ENCODE data around the gene TKTL2. TPM values are rescaled to one million over a fixed set of nuclear protein-coding genes. Genes with fewer than 3 reads are reported as not detected.
"Not testable (repeated sequence)": the region's sequence is repeated elsewhere in the genome, so short reads cannot be mapped to it uniquely, and the experiment has no call there.

The TKTL2 gene
- total RNA-seq, 1 donor from 2014 or later = not detected

DNA sequence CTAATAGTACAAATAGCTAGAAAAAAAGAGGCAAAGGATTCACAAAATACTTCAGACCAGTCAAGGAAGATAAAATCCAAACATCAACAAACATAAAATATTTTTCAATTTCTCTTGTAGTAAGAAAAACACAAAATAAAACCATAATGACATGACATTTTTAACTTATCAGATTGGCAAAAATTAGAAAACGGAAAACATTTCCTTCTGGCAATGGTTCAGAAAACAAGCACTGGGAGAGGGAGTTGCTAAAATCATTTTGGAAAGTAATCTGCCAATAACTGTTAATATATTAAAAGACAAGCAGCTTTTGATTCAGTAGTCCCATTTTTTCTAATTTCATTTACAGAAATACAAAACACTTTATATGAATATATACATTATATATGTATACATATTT, 26.1 kb downstream of the TKTL2 start:
- Mint-ChIP-seq H3K9me3 (ENCODE audit: low read depth) (no peaks in the 10 kb centered on the region), H3K27me3 (ENCODE audit: low read depth) (peaks cover 25% of the 10 kb centered on the region), H3K27ac (ENCODE audit: unreplicated experiment) (no peak overlapping the region), H3K4me1 (ENCODE audit: low read depth) (no peaks in the 10 kb centered on the region), H3K4me3 (ENCODE audit: unreplicated experiment) (no peak overlapping the region), H3K36me3 (ENCODE audit: low read depth) (no peaks in the 10 kb centered on the region)
- no peak for TF ChIP-seq CTCF (IDR thresholded peaks at IDR 0.05)
- DNase-seq (ENCODE audit: low spot score) = no peak

GRCh38 chr4:163447023-163447422, 26.5 kb downstream of the TKTL2 start:
- peaks cover 21% of the 10 kb centered on the region for H3K27me3 Mint-ChIP-seq (ENCODE audit: low read depth)
- H3K9me3 Mint-ChIP-seq (ENCODE audit: low read depth); H3K4me3 Mint-ChIP-seq (ENCODE audit: unreplicated experiment): not testable (repeated sequence)

GRCh38 chr4:163440040-163440439, 33.5 kb downstream of the TKTL2 start:
- TF ChIP-seq CTCF (IDR thresholded peaks at IDR 0.05) = no peak
- Mint-ChIP-seq H3K4me3 (ENCODE audit: unreplicated experiment) (no peak overlapping the region), H3K27ac (ENCODE audit: unreplicated experiment) (no peak overlapping the region), H3K9me3 (ENCODE audit: low read depth) (no peaks in the 10 kb centered on the region), H3K36me3 (ENCODE audit: low read depth) (no peaks in the 10 kb centered on the region), H3K4me1 (ENCODE audit: low read depth) (no peaks in the 10 kb centered on the region), H3K27me3 (ENCODE audit: low read depth) (peaks cover 27% of the 10 kb centered on the region)
- no peak for DNase-seq (ENCODE audit: low spot score)

More at GRCh38 chr4:163447023-163447422, 26.5 kb downstream of the TKTL2 start:
- not testable (repeated sequence) for DNase-seq (ENCODE audit: low spot score); H3K4me1 Mint-ChIP-seq (ENCODE audit: low read depth); H3K36me3 Mint-ChIP-seq (ENCODE audit: low read depth); H3K27ac Mint-ChIP-seq (ENCODE audit: unreplicated experiment)

Other genes starting within 250 kb of the TKTL2 start
- gene NPY1R, start 141.2 kb downstream of the TKTL2 start, total RNA-seq = 0.22 TPM in 2 of 3 replicates, not detected in the other
- gene NPY5R, start 129.9 kb downstream of the TKTL2 start, total RNA-seq = not detected in 3 replicates
- gene TMA16, start 20.9 kb upstream of the TKTL2 start, total RNA-seq = 21.8 to 34.7 TPM (median 22.2 TPM) in 3 replicates

Measured in chondrocyte (in vitro differentiated cells).